Effector memory CD8-positive, alpha-beta T cell (primary cell): ENCODE measurements around the gene HNRNPL.
"Not testable (repeated sequence)": the region's sequence is repeated elsewhere in the genome, so short reads cannot be mapped to it uniquely, and the experiment has no call there.

Experiments used
- ATAC-seq: fragments of 150-1000 bp; cut with Tn5 transposase; replicated peaks from 2 replicates; pipeline ENCODE4 v1.10.0; 2021; ENCODE audit warnings: mild to moderate bottlenecking, moderate library complexity
- DNase-seq, 3 experiments: peaks; one replicate each; pipeline ENCODE4 v3.0.0; 2021
- H3K27ac Mint-ChIP-seq, 2 donors: one replicate each; pipeline ENCODE4 v1.8.0; 2022; ENCODE audit warnings: mild to moderate bottlenecking in 2 of 2, mixed read lengths in 2 of 2, moderate library complexity in 2 of 2
- H3K27me3 Mint-ChIP-seq, 2 donors: one replicate each; pipeline ENCODE4 v1.8.0; 2022; ENCODE audit warnings: mixed read lengths in 2 of 2
- H3K36me3 Mint-ChIP-seq: one replicate; pipeline ENCODE4 v1.8.0; 2022; ENCODE audit warnings: mild to moderate bottlenecking, moderate library complexity, mixed read lengths; ENCODE audit not compliant: insufficient read depth
- H3K4me1 Mint-ChIP-seq, 2 donors: one replicate each; pipeline ENCODE4 v1.8.0; 2022; ENCODE audit warnings: low read depth in 2 of 2, mixed read lengths in 2 of 2
- H3K4me3 Mint-ChIP-seq, 2 donors: one replicate each; pipeline ENCODE4 v1.8.0; 2022; ENCODE audit warnings: mild to moderate bottlenecking in 2 of 2, mixed read lengths in 2 of 2, moderate library complexity in 2 of 2
- H3K9me3 Mint-ChIP-seq, 2 donors: one replicate each; pipeline ENCODE4 v1.8.0; 2022; ENCODE audit warnings: mixed read lengths in 2 of 2

Gene HNRNPL

GRCh38 chr19:38879400-38879751 is 29.6 kb upstream of the HNRNPL start:
- Mint-ChIP-seq H3K4me1 (peaks cover 24 to 35% of the 10 kb centered on the region in 2 donors), H3K27me3 (no peaks in the 10 kb centered on the region), H3K4me3 (no peak overlapping the region), H3K27ac (peak overlapping the region; percentile 98), H3K36me3 (peaks cover 48% of the 10 kb centered on the region), H3K9me3 (no peaks in the 10 kb centered on the region)
- DNase-seq (no peak), ATAC-seq (no peak)

DNA sequence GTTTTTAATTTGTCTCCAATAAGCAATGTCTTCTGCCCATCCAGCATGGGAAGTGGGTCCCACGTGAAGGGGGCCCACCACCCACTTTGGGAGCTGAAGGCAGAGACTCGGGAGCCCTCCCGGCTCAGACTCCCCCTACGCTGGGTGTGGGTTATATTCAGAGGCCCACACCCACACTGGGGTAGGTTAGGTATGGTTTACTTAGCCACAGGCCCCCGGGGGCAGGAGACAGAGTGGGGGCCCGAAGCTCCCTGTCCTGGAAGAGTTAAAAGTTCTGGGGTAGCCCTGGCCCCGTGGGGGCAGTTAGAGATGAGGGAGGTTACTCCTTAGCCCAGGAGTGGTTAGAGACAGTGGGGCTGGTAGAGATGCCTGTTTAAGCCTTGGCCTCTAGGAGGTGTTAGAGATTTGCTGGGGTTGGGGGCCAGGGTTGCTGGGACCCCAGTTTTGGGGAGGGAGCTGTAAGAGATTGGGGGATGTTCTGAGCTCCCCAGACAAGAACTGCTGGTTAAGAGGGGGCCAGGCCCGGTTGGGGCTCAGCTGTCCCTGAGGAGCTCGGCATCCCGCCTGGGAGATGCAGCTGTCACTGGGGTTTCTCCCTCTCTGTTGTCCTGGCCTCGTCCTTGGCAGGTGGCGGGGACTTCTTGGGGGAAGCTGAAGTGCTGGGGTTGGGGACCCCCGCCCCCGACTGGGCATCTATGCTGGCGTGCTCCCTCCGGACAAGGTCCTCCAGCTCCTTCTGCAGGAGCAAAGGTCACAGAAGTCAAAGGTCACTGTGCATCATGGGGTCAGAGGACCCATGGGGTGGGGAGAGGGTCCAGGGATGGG is 29.0 kb upstream of the HNRNPL start:
- Mint-ChIP-seq H3K27ac (peak overlapping the region; percentile 98), H3K27me3 (no peaks in the 10 kb centered on the region), H3K4me1 (peaks cover 25 to 35% of the 10 kb centered on the region in 2 donors), H3K4me3 (peak overlapping the region; percentile 87 to 88), H3K9me3 (no peaks in the 10 kb centered on the region), H3K36me3 (peaks cover 45% of the 10 kb centered on the region)
- ATAC-seq (peak; percentile 13), DNase-seq (no peak)

GRCh38 chr19:38877781-38878574 is 28.2 kb upstream of the HNRNPL start, which contains the start of gene RINL:
Gene RINL, minus strand, starts transcription at chr19:38878275. Its CDS starts 1,533 bp downstream, at chr19:38876742.
- Mint-ChIP-seq H3K36me3 (peaks cover 43% of the 10 kb centered on the region), H3K27ac (peak within 1 kb of the TSS; percentile 98), H3K9me3 (no peaks in the 10 kb centered on the region), H3K4me1 (peaks cover 28 to 31% of the 10 kb centered on the region in 2 donors), H3K4me3 (peak within 1 kb of the TSS; percentile 87 to 88), H3K27me3 (no peaks in the 10 kb centered on the region)
- ATAC-seq (peak; percentile 93), DNase-seq (peak; percentile 55 to 61 (median 57))

- H3K4me3 Mint-ChIP-seq: no peak overlapping the region
- DNase-seq (no peak), ATAC-seq (no peak)
- peak overlapping the region in 1 of 2 donors; percentile 98 for H3K27ac Mint-ChIP-seq
- H3K36me3 Mint-ChIP-seq: peaks cover 34% of the 10 kb centered on the region
- H3K4me1 Mint-ChIP-seq: peaks cover 26 to 33% of the 10 kb centered on the region in 2 donors
- H3K9me3 Mint-ChIP-seq: no peaks in the 10 kb centered on the region
- no peaks in the 10 kb centered on the region for H3K27me3 Mint-ChIP-seq
Measured at GRCh38 chr19:38875656-38876395, 26.0 kb upstream of the HNRNPL start.

DNA sequence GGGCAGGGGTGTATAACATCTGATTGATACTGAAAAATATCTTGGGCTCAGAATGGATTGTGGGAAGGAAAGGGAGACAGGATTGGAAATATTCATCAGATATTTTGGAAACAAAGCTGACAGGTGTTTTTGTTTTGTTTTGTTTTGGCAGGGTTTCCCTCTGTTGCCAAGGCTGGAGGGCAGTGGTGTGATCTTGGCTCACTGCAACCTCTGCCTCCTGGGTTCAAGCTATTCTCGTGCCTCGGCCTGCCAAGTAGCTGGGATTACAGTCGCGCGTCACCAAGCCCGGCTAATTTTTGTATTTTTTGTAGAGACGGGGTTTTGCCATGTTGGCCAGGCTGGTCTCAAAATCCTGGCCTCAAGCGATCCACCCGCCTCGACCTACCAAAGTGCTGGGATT is 23.6 kb upstream of the HNRNPL start:
- not testable (repeated sequence) for ATAC-seq, H3K27me3 Mint-ChIP-seq, H3K9me3 Mint-ChIP-seq, DNase-seq, H3K4me3 Mint-ChIP-seq
- Mint-ChIP-seq H3K36me3 (peaks cover 39% of the 10 kb centered on the region), H3K4me1 (peaks cover 32 to 44% of the 10 kb centered on the region in 2 donors), H3K27ac (peak overlapping the region in 1 of 2 donors; percentile 7)

- Mint-ChIP-seq H3K4me1 (peaks cover 24 to 33% of the 10 kb centered on the region in 2 donors), H3K27me3 (no peaks in the 10 kb centered on the region), H3K36me3 (peaks cover 26% of the 10 kb centered on the region), H3K9me3 (no peaks in the 10 kb centered on the region), H3K4me3 (peak overlapping the region; percentile 89), H3K27ac (peak overlapping the region; percentile 84 to 87)
- DNase-seq (no peak), ATAC-seq (no peak)
Measured at GRCh38 chr19:38870612-38871011, 20.8 kb upstream of the HNRNPL start.

DNA sequence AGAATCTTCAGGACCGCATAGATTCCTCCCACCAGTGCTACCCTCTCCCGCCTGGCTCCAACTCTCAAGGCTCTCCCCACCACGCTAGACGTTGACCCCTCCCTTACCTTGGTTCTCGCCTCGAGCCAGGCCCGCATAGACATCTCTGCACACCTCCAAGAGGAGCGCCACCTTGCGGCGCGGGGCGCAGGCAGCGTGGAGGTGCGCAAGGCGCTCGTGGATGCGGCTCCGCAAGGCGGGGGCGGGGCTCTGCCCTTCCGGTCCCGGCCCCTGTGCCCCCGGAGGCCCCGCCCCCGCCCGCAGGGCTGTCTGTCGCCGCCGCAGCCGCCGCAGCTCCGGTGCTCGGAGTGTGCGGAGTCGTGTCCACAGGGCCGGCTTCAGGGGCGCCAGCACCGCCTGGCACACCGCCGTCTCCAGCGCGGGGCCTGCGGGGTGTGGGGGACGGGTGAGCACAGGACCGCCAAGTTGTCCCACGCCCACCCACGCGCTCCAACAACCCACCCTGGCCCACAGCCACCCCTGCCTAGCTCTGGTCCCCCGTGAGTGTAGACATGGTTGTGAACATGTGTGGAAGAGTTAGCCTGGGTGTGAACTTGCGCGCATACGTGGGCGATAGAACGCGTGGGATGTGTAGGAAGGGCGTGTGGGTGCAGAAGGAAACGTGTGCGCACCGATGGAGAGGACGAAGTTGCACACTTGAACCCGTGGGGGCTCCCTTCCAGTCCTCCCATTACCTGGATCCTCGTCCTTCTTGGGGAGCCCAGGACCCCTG is 20.2 kb upstream of the HNRNPL start:
- Mint-ChIP-seq H3K27me3 (no peaks in the 10 kb centered on the region), H3K9me3 (no peaks in the 10 kb centered on the region), H3K4me1 (peaks cover 30 to 39% of the 10 kb centered on the region in 2 donors), H3K36me3 (peaks cover 31% of the 10 kb centered on the region), H3K27ac (peak overlapping the region; percentile 84 to 87), H3K4me3 (peak overlapping the region; percentile 89)
- peak; percentile 82 for ATAC-seq
- peak; percentile 91 to 96 (median 95) for DNase-seq

- H3K27me3 Mint-ChIP-seq: no peaks in the 10 kb centered on the region
- H3K4me3 Mint-ChIP-seq: peak overlapping the region; percentile 89
- DNase-seq: no peak
- no peak for ATAC-seq
- peak overlapping the region; percentile 84 to 87 for H3K27ac Mint-ChIP-seq
- H3K4me1 Mint-ChIP-seq: peaks cover 37 to 46% of the 10 kb centered on the region in 2 donors
- H3K9me3 Mint-ChIP-seq: no peaks in the 10 kb centered on the region
- peaks cover 39% of the 10 kb centered on the region for H3K36me3 Mint-ChIP-seq
Measured at GRCh38 chr19:38869160-38869835, 19.5 kb upstream of the HNRNPL start.

GRCh38 chr19:38868551-38868950 is 18.8 kb upstream of the HNRNPL start:
- ATAC-seq (no peak), DNase-seq (no peak)
- Mint-ChIP-seq H3K27me3 (no peaks in the 10 kb centered on the region), H3K36me3 (peaks cover 38% of the 10 kb centered on the region), H3K4me1 (peaks cover 39 to 46% of the 10 kb centered on the region in 2 donors), H3K9me3 (no peaks in the 10 kb centered on the region), H3K27ac (peak overlapping the region in 1 of 2 donors; percentile 84), H3K4me3 (peak overlapping the region; percentile 89)

- ATAC-seq (no peak), DNase-seq (no peak)
- H3K36me3 Mint-ChIP-seq: peaks cover 33% of the 10 kb centered on the region
- no peaks in the 10 kb centered on the region for H3K9me3 Mint-ChIP-seq
- H3K27me3 Mint-ChIP-seq: no peaks in the 10 kb centered on the region
- peaks cover 42 to 44% of the 10 kb centered on the region in 2 donors for H3K4me1 Mint-ChIP-seq
- H3K4me3 Mint-ChIP-seq: no peak overlapping the region
- H3K27ac Mint-ChIP-seq: no peak overlapping the region
Measured at GRCh38 chr19:38867171-38867780, 17.5 kb upstream of the HNRNPL start.

DNA sequence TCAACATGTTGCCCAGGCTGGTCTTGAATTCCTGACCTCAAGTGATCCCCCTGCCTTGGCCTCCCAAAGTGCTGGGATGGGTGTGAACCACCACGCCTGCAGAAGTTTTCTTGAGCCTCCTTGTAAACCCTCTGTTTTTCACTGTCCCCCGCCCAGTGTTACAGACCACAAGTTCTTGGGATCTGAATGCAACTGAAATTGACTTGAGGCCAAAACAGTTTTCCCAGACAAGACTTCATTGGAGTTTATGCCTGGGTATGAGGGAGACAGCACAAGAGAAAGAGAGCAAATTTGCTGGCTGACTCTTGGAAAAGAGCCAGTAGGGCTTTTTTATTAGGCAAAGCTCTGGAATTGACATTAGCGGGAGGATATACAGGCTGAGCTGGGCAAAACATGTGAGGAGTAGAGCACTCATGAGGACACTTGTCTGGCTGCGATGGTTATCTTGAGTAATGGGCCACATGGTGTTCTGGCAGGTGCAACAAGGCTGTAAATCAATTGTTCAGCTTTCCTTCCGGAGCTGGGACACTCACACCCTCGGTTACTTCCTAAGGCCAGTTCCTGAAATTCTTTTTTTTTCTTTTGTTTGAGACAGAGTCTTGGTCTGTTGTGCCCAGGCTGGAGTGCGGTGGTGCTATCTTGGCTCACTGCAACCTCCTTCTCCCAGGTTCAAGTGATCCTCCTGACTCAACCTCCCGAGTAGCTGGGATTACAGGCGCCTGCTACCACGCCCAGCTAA is 12.7 kb upstream of the HNRNPL start:
- Mint-ChIP-seq H3K9me3 (no peaks in the 10 kb centered on the region), H3K27ac (no peak overlapping the region), H3K36me3 (peaks cover 16% of the 10 kb centered on the region), H3K4me3 (no peak overlapping the region), H3K4me1 (peaks cover 25 to 33% of the 10 kb centered on the region in 2 donors), H3K27me3 (no peaks in the 10 kb centered on the region)
- DNase-seq: no peak
- no peak for ATAC-seq
